Left lung (tissue), 10 donors: ENCODE results near the gene LCN2. TPM values are rescaled to one million over a fixed set of nuclear protein-coding genes. Genes with fewer than 3 reads are reported as not detected.
A peak's percentile ranks its signal among the peaks of the same experiment; 100 is the strongest.

Experiments
- ATAC-seq: fragments of 200-7000 bp; cut with Tn5 transposase; one replicate; pipeline ENCODE4 v1.9.1; 2020; ENCODE audit warnings: moderate library complexity
- DNase-seq, 4 donors: peaks; one replicate each; pipeline ENCODE4 v3.0.0-alpha.2; 2013 to 2020
- H3K27ac ChIP-seq, 2 donors: fragments of 200-600 bp; sonication (generic) in 1 of 2; one replicate each; pipeline versions ENCODE4 v1.5.0 to v1.8.0; 2020 to 2021
- H3K27me3 ChIP-seq, 2 donors: fragments of 200-600 bp; sonication (generic) in 1 of 2; one replicate each; pipeline versions ENCODE4 v1.5.0 to v1.8.0; 2020 to 2021
- H3K36me3 ChIP-seq, 2 donors: fragments of 200-600 bp; sonication (generic) in 1 of 2; one replicate each; pipeline versions ENCODE4 v1.5.0 to v1.8.0; 2020 to 2021
- H3K4me1 ChIP-seq, 2 donors: fragments of 200-600 bp; one replicate each; pipeline ENCODE4 v1.8.0; 2021
- H3K4me3 ChIP-seq, 2 donors: fragments of 200-600 bp; sonication (generic) in 1 of 2; one replicate each; pipeline versions ENCODE4 v1.5.0 to v1.8.0; 2020 to 2021; ENCODE audit warnings: mild to moderate bottlenecking in 1 of 2
- H3K9me3 ChIP-seq, 2 donors: fragments of 200-600 bp; sonication (generic) in 1 of 2; one replicate each; pipeline versions ENCODE4 v1.5.0 to v1.8.0; 2020 to 2021
- intact Hi-C, 2 donors: fragments of 100-400 bp; cut with DNase I; formaldehyde crosslinking; loops; one replicate each; pipeline versions ENCODE4 v1.11.2 to v1.14.2; 2022
- polyA plus RNA-seq, 6 donors: library from polyadenylated mRNA; unstranded; fragments of 120-200 nt; gene quantifications; one replicate each; pipeline ENCODE4 v1.2.1, GENCODE V29; 2013; ENCODE audit not compliant: insufficient read length in 6 of 6
- total RNA-seq, 2 donors: library from RNA; stranded (reverse); fragmentation: NEBNext Ultra II Directional; extraction: Animal tissue kit (Norgen Biotek cat#: 25700); gene quantifications; one replicate each; pipeline ENCODE4 v1.2.1, GENCODE V29; 2021
- TF ChIP-seq, protein P1 (sequence below), 2 donors: fragments of 200-600 bp; sonication (generic) in 1 of 2; IDR thresholded peaks; one replicate each; pipeline versions ENCODE4 v1.5.0 to v1.8.0; 2021; ENCODE audit warnings: antibody characterized with exemption in 2 of 2
- donor health status: DM: no; HTN: yes; CAD: no.
- donor health status: DM: no; HTN: no; CAD: no.

The LCN2 gene
- total and polyA plus RNA-seq, 8 donors: 1.3 to 155 (median 2.4) TPM

DNA sequence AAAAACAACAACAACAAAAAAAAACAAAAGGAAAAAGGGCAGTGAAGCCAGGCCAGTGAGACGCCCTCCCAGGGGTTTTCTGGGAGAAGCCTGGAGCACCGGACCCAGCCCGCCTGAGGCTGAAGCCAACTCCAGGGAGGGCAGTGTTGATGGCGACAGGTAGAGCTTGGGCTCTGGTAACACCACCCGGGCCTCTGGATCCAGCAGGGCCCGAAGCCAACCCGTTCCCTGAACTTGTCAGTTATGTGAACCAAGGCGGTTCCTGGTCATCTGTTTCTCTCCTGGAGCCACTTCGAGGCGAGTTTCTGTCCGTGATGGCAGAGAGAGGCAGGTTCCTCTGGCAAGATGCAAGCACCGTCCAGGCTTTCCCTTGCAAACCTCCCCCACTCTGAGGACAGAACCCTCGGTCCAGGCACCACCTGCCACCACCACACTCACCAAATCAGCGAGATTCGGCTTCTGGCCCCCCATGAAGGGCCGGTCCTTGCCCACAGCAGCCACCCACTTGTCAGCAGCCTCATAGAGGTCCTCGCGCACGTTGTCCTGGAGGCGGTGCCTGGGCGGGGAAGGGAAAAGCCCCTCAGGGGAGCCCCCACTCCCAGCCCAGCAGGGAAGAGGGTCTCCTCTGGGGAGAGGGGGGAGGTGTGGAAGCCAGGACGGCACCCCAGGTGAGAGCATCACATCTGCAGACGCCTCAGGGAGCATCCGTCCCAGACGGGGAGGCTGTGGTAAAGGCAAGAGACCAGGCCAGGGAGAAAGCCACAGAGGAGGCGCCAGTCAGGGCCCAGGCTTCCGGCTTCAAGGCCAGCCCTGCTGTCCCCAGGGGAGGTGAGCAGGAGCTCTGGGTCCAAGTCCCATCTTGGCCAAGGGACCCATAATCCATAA lies 27.1 kb upstream of the LCN2 start:
- intact Hi-C loops: no loop called here
- Histone ChIP-seq H3K36me3 (peaks cover 0 to 49% of the 10 kb centered on the region in 2 donors), H3K27ac (no peak overlapping the region), H3K9me3 (no peaks in the 10 kb centered on the region), H3K4me1 (peaks cover 4 to 37% of the 10 kb centered on the region in 2 donors), H3K4me3 (no peak overlapping the region), H3K27me3 (no peaks in the 10 kb centered on the region)
- DNase-seq (peak in 1 of 4 donors; percentile 72), ATAC-seq (no peak)
- TF ChIP-seq, protein P1, sequence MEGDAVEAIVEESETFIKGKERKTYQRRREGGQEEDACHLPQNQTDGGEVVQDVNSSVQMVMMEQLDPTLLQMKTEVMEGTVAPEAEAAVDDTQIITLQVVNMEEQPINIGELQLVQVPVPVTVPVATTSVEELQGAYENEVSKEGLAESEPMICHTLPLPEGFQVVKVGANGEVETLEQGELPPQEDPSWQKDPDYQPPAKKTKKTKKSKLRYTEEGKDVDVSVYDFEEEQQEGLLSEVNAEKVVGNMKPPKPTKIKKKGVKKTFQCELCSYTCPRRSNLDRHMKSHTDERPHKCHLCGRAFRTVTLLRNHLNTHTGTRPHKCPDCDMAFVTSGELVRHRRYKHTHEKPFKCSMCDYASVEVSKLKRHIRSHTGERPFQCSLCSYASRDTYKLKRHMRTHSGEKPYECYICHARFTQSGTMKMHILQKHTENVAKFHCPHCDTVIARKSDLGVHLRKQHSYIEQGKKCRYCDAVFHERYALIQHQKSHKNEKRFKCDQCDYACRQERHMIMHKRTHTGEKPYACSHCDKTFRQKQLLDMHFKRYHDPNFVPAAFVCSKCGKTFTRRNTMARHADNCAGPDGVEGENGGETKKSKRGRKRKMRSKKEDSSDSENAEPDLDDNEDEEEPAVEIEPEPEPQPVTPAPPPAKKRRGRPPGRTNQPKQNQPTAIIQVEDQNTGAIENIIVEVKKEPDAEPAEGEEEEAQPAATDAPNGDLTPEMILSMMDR (IDR thresholded peaks at IDR 0.05): no peak

DNA sequence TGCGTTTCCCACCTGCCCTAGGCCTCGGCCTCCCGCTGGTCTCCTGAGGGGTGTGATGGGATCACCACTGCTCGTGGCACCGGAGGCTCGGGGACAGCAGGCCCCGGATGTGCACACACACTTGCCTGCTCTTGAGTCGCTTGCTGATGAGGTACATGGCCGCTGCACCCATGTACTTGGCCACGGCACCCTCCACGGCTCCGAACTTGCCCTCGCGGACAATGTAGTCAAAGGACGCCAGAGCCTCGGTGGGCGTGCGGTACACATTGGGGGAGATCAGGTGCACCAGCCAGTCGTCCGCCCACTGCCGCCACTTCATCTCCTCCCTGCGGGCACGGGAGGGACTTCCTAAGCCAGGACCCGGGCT lies 26.5 kb upstream of the LCN2 start:
- Histone ChIP-seq H3K4me3 (no peak overlapping the region), H3K9me3 (no peaks in the 10 kb centered on the region), H3K4me1 (peaks cover 3 to 33% of the 10 kb centered on the region in 2 donors), H3K27me3 (no peaks in the 10 kb centered on the region), H3K27ac (no peak overlapping the region), H3K36me3 (peaks cover 0 to 49% of the 10 kb centered on the region in 2 donors)
- ATAC-seq (no peak), DNase-seq (peak in 1 of 4 donors; percentile 32)
- intact Hi-C loops: no loop called here
- TF ChIP-seq, protein P1 (IDR thresholded peaks at IDR 0.05): no peak

DNA sequence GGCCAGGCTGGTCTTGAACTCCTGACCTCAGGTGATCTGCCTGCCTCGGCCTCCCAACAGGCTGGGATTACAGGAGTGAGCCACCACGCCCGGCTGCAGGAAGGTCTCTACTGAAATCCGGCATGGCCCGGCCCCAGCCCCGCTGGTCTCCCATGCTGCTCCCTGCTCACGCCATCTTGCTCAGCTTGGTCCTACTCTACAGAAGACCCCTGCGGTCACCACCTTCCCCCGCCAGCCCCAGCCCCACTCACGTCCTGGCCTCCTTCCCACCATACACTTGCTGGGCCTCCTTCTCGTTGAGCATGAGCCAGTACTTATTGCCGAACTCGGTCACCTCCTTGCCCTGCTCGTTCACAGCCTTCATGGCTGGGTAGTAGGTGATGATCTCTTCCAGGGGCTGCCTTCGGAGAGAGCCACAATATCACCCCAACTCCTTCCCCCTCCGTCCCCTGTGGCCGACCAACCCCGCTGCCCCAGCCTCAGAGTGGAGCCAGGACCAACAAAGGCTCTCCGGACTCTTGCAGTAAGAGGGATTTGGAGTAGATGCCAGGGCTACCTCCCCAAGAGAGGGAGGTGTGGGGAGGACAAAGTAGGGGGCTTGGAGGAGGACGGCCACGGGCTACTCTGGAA lies 25.7 kb upstream of the LCN2 start:
- Histone ChIP-seq H3K4me3 (no peak overlapping the region), H3K4me1 (peaks cover 0 to 28% of the 10 kb centered on the region in 2 donors), H3K27ac (no peak overlapping the region), H3K9me3 (no peaks in the 10 kb centered on the region), H3K36me3 (peaks cover 0 to 49% of the 10 kb centered on the region in 2 donors), H3K27me3 (no peaks in the 10 kb centered on the region)
- TF ChIP-seq, protein P1 (IDR thresholded peaks at IDR 0.05): no peak
- ATAC-seq: no peak
- intact Hi-C loops: no loop called here
- peak in 1 of 4 donors; percentile 74 for DNase-seq

DNA sequence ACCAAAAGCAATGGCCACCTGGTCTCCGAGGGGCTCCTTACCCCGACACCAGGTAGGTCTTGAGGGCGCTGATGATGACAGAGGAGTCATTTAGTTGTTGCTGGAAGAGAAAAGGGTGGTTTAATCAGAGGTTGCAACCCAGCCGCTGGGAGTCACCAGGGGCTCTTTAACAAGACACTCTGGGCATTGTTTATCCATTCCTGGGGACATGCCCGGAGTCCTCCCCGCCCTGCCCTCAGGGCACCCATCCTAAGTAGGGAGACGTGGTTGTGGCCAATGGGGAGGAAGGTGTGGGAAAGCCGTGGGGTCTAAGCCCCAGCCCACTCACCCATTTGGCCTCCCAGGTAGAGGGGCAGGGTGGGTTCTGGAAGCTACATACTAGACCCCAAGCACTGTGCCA lies 24.8 kb upstream of the LCN2 start:
- peak in 1 of 4 donors; percentile 33 for DNase-seq
- Histone ChIP-seq H3K4me1 (peaks cover 6 to 35% of the 10 kb centered on the region in 2 donors), H3K4me3 (no peak overlapping the region), H3K27me3 (no peaks in the 10 kb centered on the region), H3K36me3 (peaks cover 0 to 49% of the 10 kb centered on the region in 2 donors), H3K27ac (no peak overlapping the region), H3K9me3 (no peaks in the 10 kb centered on the region)
- no peak for ATAC-seq
- TF ChIP-seq, protein P1 (IDR thresholded peaks at IDR 0.05): no peak
- intact Hi-C loops: no loop called here
